HCT116 (cell line): ENCODE measurements around the gene ATP6V1B1. TPM values are rescaled to one million over a fixed set of nuclear protein-coding genes. Genes with fewer than 3 reads are reported as not detected.

Experiments used
- ATAC-seq: fragments of 200-7000 bp; cut with Tn5 transposase; 2 replicates; pipeline ENCODE4 v1.9.1; 2020; ENCODE audit warnings: mild to moderate bottlenecking, moderate library complexity
- BruUV-seq: library from RNA; stranded (reverse); fragments of 400-500 nt; replicated peaks from 2 replicates; lab custom pipeline; 2021; lab: Mats Ljungman, UMichigan
- CTCF ChIA-PET: fragments of 300-600 bp; sonication (Branson Sonifier 250); formaldehyde crosslinking; loops from one replicate; lab custom pipeline; 2021; ENCODE audit warnings: antibody characterized with exemption; lab: Charles Lee
- POLR2A ChIA-PET: fragments of 300-600, 350-600 bp; sonication (Branson Sonifier 250); formaldehyde crosslinking; loops from one replicate; lab custom pipeline; 2021; ENCODE audit warnings: antibody characterized with exemption; lab: Charles Lee
- RAD21 ChIA-PET, 2 experiments: fragments of 300-600 bp; sonication (Branson Sonifier 250); formaldehyde crosslinking; loops; one replicate each; lab custom pipeline; 2023; ENCODE audit warnings: low total read pairs in 2 of 2; ENCODE audit not compliant: uncharacterized antibody in 2 of 2, unreplicated experiment in 2 of 2, low non-redundant PET in 1 of 2; lab: Charles Lee
- DNase-seq: peaks from one replicate; pipeline ENCODE4 v3.0.0-alpha.2; 2010; ENCODE audit warnings: low read depth, low spot score
- H2AFZ ChIP-seq: fragments of 200-600 bp; shearing (Covaris generic), sonication (generic); 2 replicates; pipeline ENCODE4 v1.6.1; 2017; ENCODE audit warnings: low read depth, mixed run types, mixed read lengths, antibody characterized with exemption, low read length; ENCODE audit not compliant: poor library complexity, severe bottlenecking
- H3K27ac ChIP-seq: 2 replicates; pipeline ENCODE4 v1.5.1; 2012; ENCODE audit warnings: low read depth, low read length
- H3K27me3 ChIP-seq: fragments of 200-600 bp; sonication (generic); 2 replicates; pipeline ENCODE4 v1.6.1; 2016; ENCODE audit warnings: mixed run types, low read length, mixed read lengths; ENCODE audit not compliant: insufficient read depth
- H3K36me3 ChIP-seq, 2 experiments: fragments of 200-500 bp in 1 of 2; fragments of 200-600 bp in 1 of 2; sonication (Bioruptor generic) in 1 of 2; sonication (generic) in 1 of 2; 2 replicates each; pipeline versions ENCODE4 v1.5.1 to v1.6.1; 2014 to 2016; ENCODE audit warnings: low read length in 2 of 2, inconsistent platforms in 1 of 2, mixed read lengths in 1 of 2, mixed run types in 1 of 2; ENCODE audit not compliant: insufficient read depth in 2 of 2, control insufficient read depth in 1 of 2
- H3K4me1 ChIP-seq, 2 experiments: fragments of 200-600 bp in 1 of 2; sonication (generic) in 1 of 2; 2 replicates each; pipeline versions ENCODE4 v1.5.1 to v1.6.1; 2012 to 2017; ENCODE audit warnings: low read length in 2 of 2, inconsistent platforms in 1 of 2, mild to moderate bottlenecking in 1 of 2, mixed read lengths in 1 of 2, mixed run types in 1 of 2, moderate library complexity in 1 of 2; ENCODE audit not compliant: insufficient read depth in 2 of 2, control insufficient read depth in 1 of 2
- H3K4me2 ChIP-seq: fragments of 200-600 bp; sonication (generic); 2 replicates; pipeline ENCODE4 v1.6.1; 2017; ENCODE audit warnings: mixed run types, low read length, mixed read lengths
- H3K4me3 ChIP-seq, 2 experiments: fragments of 200-600 bp in 1 of 2; sonication (generic) in 1 of 2; replicated peaks in 1 of 2; 2 replicates each; pipeline ENCODE4 v1.5.1; 2011 to 2016; ENCODE audit warnings: low read length in 2 of 2, control low read depth in 1 of 2, low read depth in 1 of 2, mild to moderate bottlenecking in 1 of 2, mixed read lengths in 1 of 2, mixed run types in 1 of 2
- H3K79me2 ChIP-seq: fragments of 200-600 bp; sonication (generic); 2 replicates; pipeline ENCODE4 v1.6.1; 2017; ENCODE audit warnings: mild to moderate bottlenecking, mixed run types, low read length, moderate library complexity, mixed read lengths; ENCODE audit not compliant: insufficient read depth
- H3K9ac ChIP-seq: fragments of 200-600 bp; sonication (generic); 2 replicates; pipeline ENCODE4 v1.6.1; 2016; ENCODE audit warnings: low read length, mixed read lengths
- H3K9me2 ChIP-seq: fragments of 200-600 bp; sonication (generic), shearing (Covaris generic); 2 replicates; pipeline ENCODE4 v1.6.1; 2017; ENCODE audit warnings: mixed run types, mild to moderate bottlenecking, moderate library complexity; ENCODE audit not compliant: insufficient read depth
- H3K9me3 ChIP-seq, 2 experiments: fragments of 200-500 bp in 1 of 2; fragments of 200-600 bp in 1 of 2; sonication (Bioruptor generic) in 1 of 2; sonication (generic) in 1 of 2; 2 replicates each; pipeline ENCODE4 v1.6.1; 2014 to 2017; ENCODE audit warnings: low read length in 2 of 2, mixed read lengths in 2 of 2, inconsistent platforms in 1 of 2, low read depth in 1 of 2, mild to moderate bottlenecking in 1 of 2, mixed run types in 1 of 2, moderate library complexity in 1 of 2; ENCODE audit not compliant: control insufficient read depth in 1 of 2, insufficient read depth in 1 of 2
- H4K20me1 ChIP-seq: fragments of 200-600 bp; sonication (generic), shearing (Covaris generic); 2 replicates; pipeline ENCODE4 v1.6.1; 2017; ENCODE audit warnings: mixed run types, mild to moderate bottlenecking, moderate library complexity; ENCODE audit not compliant: insufficient read depth
- CBX3 ChIP-seq: IDR thresholded peaks from 2 replicates; pipeline ENCODE4 v1.6.1; 2012; ENCODE audit warnings: low read depth
- CEBPB ChIP-seq: IDR thresholded peaks from 2 replicates; pipeline ENCODE4 v1.6.1; 2012; ENCODE audit warnings: low read depth
- ELF1 ChIP-seq: IDR thresholded peaks from 2 replicates; pipeline ENCODE4 v1.6.1; 2012; ENCODE audit warnings: low read depth, borderline replicate concordance
- EZH2phosphoT487 ChIP-seq: fragments of 200-600 bp; IDR thresholded peaks from 2 replicates; pipeline ENCODE4 v1.6.1; 2018; ENCODE audit warnings: antibody characterized with exemption, borderline replicate concordance
- FOSL1 ChIP-seq: IDR thresholded peaks from 2 replicates; pipeline ENCODE4 v1.6.1; 2012; ENCODE audit warnings: low read depth
- JUND ChIP-seq: IDR thresholded peaks from 2 replicates; pipeline ENCODE4 v1.6.1; 2012
- POLR2A ChIP-seq: IDR thresholded peaks from 2 replicates; pipeline ENCODE4 v1.7.0; 2011; ENCODE audit warnings: borderline replicate concordance; ENCODE audit not compliant: insufficient read depth, insufficient read length; ENCODE audit errors: extremely low read depth
- POLR2AphosphoS5 ChIP-seq: IDR thresholded peaks from 2 replicates; pipeline ENCODE4 v1.6.1; 2011; ENCODE audit warnings: mild to moderate bottlenecking, low read depth, low read length, moderate library complexity
- RAD21 ChIP-seq: IDR thresholded peaks from 2 replicates; pipeline ENCODE4 v1.6.1; 2012; ENCODE audit warnings: low read depth, mild to moderate bottlenecking
- SIN3A ChIP-seq: IDR thresholded peaks from 2 replicates; pipeline ENCODE4 v1.6.1; 2012; ENCODE audit warnings: low read depth
- SP1 ChIP-seq: IDR thresholded peaks from 2 replicates; pipeline ENCODE4 v1.6.1; 2012; ENCODE audit warnings: low read depth
- SRF ChIP-seq: IDR thresholded peaks from 2 replicates; pipeline ENCODE4 v1.6.1; 2012; ENCODE audit warnings: low read depth
- TCF7L2 ChIP-seq: IDR thresholded peaks from 2 replicates; pipeline ENCODE4 v1.7.0; 2011; ENCODE audit warnings: borderline replicate concordance, inconsistent platforms; ENCODE audit not compliant: insufficient read depth, insufficient read length; ENCODE audit errors: extremely low read depth
- YY1 ChIP-seq: IDR thresholded peaks from 2 replicates; pipeline ENCODE4 v1.6.1; 2011; ENCODE audit warnings: low read length, low read depth, moderate library complexity, mild to moderate bottlenecking; ENCODE audit not compliant: insufficient replicate concordance; ENCODE audit errors: extremely low read depth
- ZNF274 ChIP-seq: fragments of 200-500 bp; sonication (Bioruptor generic); IDR thresholded peaks from 2 replicates; pipeline ENCODE4 v1.6.1; 2014; ENCODE audit warnings: mild to moderate bottlenecking, low read depth, low read length, inconsistent platforms
- intact Hi-C: fragments of 100-400 bp; cut with micrococcal nuclease; formaldehyde crosslinking; loops from 2 replicates; pipeline ENCODE4 v1.10.0; 2022
- total RNA-seq: library from RNA; stranded (reverse); gene quantifications from one replicate; pipeline ENCODE4 v1.2.1, GENCODE V29; 2021; ENCODE audit not compliant: unreplicated experiment
- TF ChIP-seq, protein P1 (sequence below): IDR thresholded peaks from 2 replicates; pipeline ENCODE4 v1.6.1; 2011; ENCODE audit warnings: mild to moderate bottlenecking, low read length, moderate library complexity; ENCODE audit not compliant: insufficient replicate concordance; ENCODE audit errors: extremely low read depth
- TF ChIP-seq, protein P2 (sequence below): IDR thresholded peaks from 2 replicates; pipeline ENCODE4 v1.6.1; 2012
- TF ChIP-seq, protein P3 (sequence below): IDR thresholded peaks from 2 replicates; pipeline ENCODE4 v1.6.1; 2012

ATP6V1B1 gene
- total RNA-seq, 1 experiment from 2014 or later, result 0.74 TPM

DNA sequence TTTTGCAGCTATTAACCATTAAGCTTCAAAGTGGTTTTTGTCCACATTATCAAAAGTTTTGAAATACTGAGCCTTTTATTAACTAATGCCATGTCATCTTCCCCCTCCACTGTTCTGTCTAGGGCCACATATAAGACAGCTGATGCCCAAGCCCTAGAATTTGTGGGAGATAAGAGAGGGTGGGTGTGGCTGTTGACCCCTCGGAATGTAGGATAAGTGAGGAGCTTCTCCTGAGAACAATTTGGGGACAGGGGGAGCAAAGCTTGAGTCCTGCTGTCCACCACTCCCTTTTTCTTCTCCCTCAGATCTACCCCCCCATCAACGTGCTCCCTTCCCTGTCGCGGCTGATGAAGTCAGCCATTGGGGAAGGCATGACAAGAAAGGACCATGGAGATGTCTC, 28.4 kb downstream of the ATP6V1B1 start (continued):
- TF ChIP-seq, protein P1, sequence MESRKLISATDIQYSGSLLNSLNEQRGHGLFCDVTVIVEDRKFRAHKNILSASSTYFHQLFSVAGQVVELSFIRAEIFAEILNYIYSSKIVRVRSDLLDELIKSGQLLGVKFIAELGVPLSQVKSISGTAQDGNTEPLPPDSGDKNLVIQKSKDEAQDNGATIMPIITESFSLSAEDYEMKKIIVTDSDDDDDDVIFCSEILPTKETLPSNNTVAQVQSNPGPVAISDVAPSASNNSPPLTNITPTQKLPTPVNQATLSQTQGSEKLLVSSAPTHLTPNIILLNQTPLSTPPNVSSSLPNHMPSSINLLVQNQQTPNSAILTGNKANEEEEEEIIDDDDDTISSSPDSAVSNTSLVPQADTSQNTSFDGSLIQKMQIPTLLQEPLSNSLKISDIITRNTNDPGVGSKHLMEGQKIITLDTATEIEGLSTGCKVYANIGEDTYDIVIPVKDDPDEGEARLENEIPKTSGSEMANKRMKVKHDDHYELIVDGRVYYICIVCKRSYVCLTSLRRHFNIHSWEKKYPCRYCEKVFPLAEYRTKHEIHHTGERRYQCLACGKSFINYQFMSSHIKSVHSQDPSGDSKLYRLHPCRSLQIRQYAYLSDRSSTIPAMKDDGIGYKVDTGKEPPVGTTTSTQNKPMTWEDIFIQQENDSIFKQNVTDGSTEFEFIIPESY, result no peak
- TF ChIP-seq, protein P2, sequence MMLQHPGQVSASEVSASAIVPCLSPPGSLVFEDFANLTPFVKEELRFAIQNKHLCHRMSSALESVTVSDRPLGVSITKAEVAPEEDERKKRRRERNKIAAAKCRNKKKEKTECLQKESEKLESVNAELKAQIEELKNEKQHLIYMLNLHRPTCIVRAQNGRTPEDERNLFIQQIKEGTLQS, result no peak
- no peak for TF ChIP-seq SP1
- no peak for TF ChIP-seq ELF1
- TF ChIP-seq, all 23 proteins: peak for 0

DNA sequence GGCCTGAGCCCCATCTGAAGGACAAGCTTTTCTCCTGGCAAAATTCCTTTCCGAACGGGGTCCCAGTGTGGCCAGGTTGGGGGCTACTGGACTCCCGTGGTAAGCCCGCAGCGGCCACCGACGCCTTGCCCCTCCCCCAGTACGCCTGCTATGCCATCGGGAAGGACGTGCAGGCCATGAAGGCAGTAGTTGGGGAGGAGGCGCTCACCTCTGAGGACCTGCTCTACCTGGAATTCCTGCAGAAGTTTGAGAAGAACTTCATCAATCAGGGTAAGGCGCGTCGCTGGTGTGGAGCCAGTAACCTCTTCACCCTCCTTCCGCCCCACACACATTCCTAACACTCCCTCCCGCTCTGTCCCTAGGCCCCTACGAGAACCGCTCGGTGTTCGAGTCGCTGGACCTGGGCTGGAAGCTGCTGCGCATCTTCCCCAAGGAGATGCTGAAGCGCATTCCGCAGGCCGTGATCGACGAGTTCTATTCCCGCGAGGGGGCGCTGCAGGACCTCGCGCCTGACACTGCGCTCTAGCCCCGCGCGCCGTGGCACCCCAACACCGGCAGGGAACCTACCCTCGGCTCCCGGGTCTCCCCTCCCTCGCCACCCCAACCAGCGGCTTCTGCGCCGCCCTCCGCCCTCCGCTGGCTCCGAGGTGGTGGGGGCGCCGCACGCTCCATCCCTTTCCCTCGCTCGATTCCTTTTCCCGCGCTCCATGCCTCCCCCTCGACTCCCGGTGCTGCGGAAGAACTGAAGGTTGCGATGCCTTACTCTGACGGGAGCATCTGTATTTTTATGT, 29.1 kb downstream of the ATP6V1B1 start:
- H3K9ac ChIP-seq, result no peak overlapping the region
- peak; percentile 96 for ATAC-seq
- no peaks in the 10 kb centered on the region for H3K9me3 ChIP-seq
- H3K4me3 ChIP-seq, result peak overlapping the region; percentile 37 to 49
- peak; percentile 36 for DNase-seq
- CTCF ChIA-PET, result interaction anchor here (0.6 to 4.0 kb wide), 7 partner anchors 9 to 176 kb away, joined by 3 to 26 read pairs (median 3); no protein-coding TSS in a partner anchor
- H3K4me2 ChIP-seq, result peak overlapping the region; percentile 85
- H3K27me3 ChIP-seq, result no peaks in the 10 kb centered on the region
- no peaks in the 10 kb centered on the region for H3K79me2 ChIP-seq
- no peaks in the 10 kb centered on the region for H3K9me2 ChIP-seq
- H3K4me1 ChIP-seq, result peaks cover 4 to 12% of the 10 kb centered on the region in 2 experiments; a peak in 3 of 4 replicates
- intact Hi-C loops, result no loop called here
- RAD21 ChIA-PET, result interaction anchor here in 1 of 2 experiments (0.8 kb wide), 1 partner anchor 10 kb away, joined by 3 read pairs; no protein-coding TSS in a partner anchor
- no peaks in the 10 kb centered on the region for H4K20me1 ChIP-seq
- H3K27ac ChIP-seq, result no peak overlapping the region
- no TSS peak for BruUV-seq
- H2AFZ ChIP-seq, result peak overlapping the region; percentile 97
- H3K36me3 ChIP-seq, result no peaks in the 10 kb centered on the region
- POLR2A ChIA-PET, result interaction anchor here (0.7 kb wide), 1 partner anchor 20 kb away, joined by 4 read pairs; no protein-coding TSS in a partner anchor
- no peak for TF ChIP-seq CEBPB
- TF ChIP-seq SIN3A, result no peak
- no peak for TF ChIP-seq FOSL1
- no peak for TF ChIP-seq ZNF274
- no peak for TF ChIP-seq TCF7L2
- TF ChIP-seq POLR2A, result no peak
- TF ChIP-seq RAD21, result peak; percentile 75
- no peak for TF ChIP-seq SRF
- no peak for TF ChIP-seq YY1
- no peak for TF ChIP-seq POLR2AphosphoS5
- TF ChIP-seq JUND, result no peak
- TF ChIP-seq, protein P1, result no peak
- no peak for TF ChIP-seq EZH2phosphoT487
- no peak for TF ChIP-seq CBX3
- TF ChIP-seq, protein P3, sequence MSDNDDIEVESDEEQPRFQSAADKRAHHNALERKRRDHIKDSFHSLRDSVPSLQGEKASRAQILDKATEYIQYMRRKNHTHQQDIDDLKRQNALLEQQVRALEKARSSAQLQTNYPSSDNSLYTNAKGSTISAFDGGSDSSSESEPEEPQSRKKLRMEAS, result 0 out of 2 replicates have a peak, but pooled peaks have one; percentile 29
